Parathyroid adenoma (tissue), 2 donors: ENCODE data around the gene RAB10.
"Not testable (repeated sequence)": the region's sequence is repeated elsewhere in the genome, so short reads cannot be mapped to it uniquely, and the experiment has no call there.

Experiments
- H2AFZ ChIP-seq: fragments of 300-600 bp; sonication (generic); one replicate; pipeline ENCODE4 v1.7.0; 2017; ENCODE audit warnings: antibody characterized with exemption, mild to moderate bottlenecking
- H3K27ac ChIP-seq: fragments of 300-600 bp; sonication (generic); one replicate; pipeline ENCODE4 v1.7.0; 2017
- H3K27me3 ChIP-seq: fragments of 300-600 bp; sonication (generic); one replicate; pipeline ENCODE4 v1.7.0; 2017; ENCODE audit warnings: low read length; ENCODE audit not compliant: control insufficient read depth, insufficient read depth
- H3K36me3 ChIP-seq: fragments of 300-600 bp; sonication (generic); one replicate; pipeline ENCODE4 v1.7.0; 2017; ENCODE audit warnings: low read length; ENCODE audit not compliant: control insufficient read depth, insufficient read depth
- H3K4me1 ChIP-seq: fragments of 300-600 bp; sonication (generic); one replicate; pipeline ENCODE4 v1.7.0; 2017; ENCODE audit warnings: control low read depth
- H3K4me2 ChIP-seq: fragments of 300-600 bp; sonication (generic); one replicate; pipeline ENCODE4 v1.7.0; 2017; ENCODE audit warnings: low read length
- H3K4me3 ChIP-seq: fragments of 300-600 bp; sonication (generic); one replicate; pipeline ENCODE4 v1.7.0; 2017; ENCODE audit warnings: low read depth, low read length
- H3K79me2 ChIP-seq: fragments of 300-600 bp; sonication (generic); one replicate; pipeline ENCODE4 v1.7.0; 2017; ENCODE audit warnings: control low read depth
- H3K9ac ChIP-seq: fragments of 300-600 bp; sonication (generic); one replicate; pipeline ENCODE4 v1.7.0; 2017; ENCODE audit warnings: mild to moderate bottlenecking
- H3K9me3 ChIP-seq: fragments of 300-600 bp; sonication (generic); one replicate; pipeline ENCODE4 v1.7.0; 2017; ENCODE audit warnings: low read length; ENCODE audit not compliant: control insufficient read depth
- CTCF ChIP-seq: fragments of 300-600 bp; sonication (generic); IDR thresholded peaks from one replicate; pipeline ENCODE4 v1.7.0; 2017; ENCODE audit warnings: antibody characterized with exemption, mild to moderate bottlenecking
- donor health status: primary hyperparathyroidism.

RAB10 gene

GRCh38 chr2:26016012-26016705 lies 17.7 kb upstream of the RAB10 start:
- H3K9me3 ChIP-seq, result no peaks in the 10 kb centered on the region
- no peaks in the 10 kb centered on the region for H3K27me3 ChIP-seq
- H3K4me1 ChIP-seq, result peaks cover 41% of the 10 kb centered on the region
- H3K4me2 ChIP-seq, result no peak overlapping the region
- H3K36me3 ChIP-seq, result no peaks in the 10 kb centered on the region
- no peak overlapping the region for H3K9ac ChIP-seq
- H3K27ac ChIP-seq, result no peak overlapping the region
- H3K79me2 ChIP-seq, result no peaks in the 10 kb centered on the region
- TF ChIP-seq CTCF, result no peak
- no peak overlapping the region for H2AFZ ChIP-seq
- H3K4me3 ChIP-seq, result no peak overlapping the region

- H3K27ac ChIP-seq, result not testable (repeated sequence)
Observed at GRCh38 chr2:26016706-26017045, 17.2 kb upstream of the RAB10 start.

GRCh38 chr2:26017464-26018183 lies 16.3 kb upstream of the RAB10 start:
- Histone ChIP-seq H3K36me3 (no peaks in the 10 kb centered on the region), H3K4me1 (peaks cover 30% of the 10 kb centered on the region), H3K27me3 (no peaks in the 10 kb centered on the region), H3K4me2 (no peak overlapping the region), H3K4me3 (no peak overlapping the region), H3K9me3 (no peaks in the 10 kb centered on the region), H2AFZ (peak overlapping the region; percentile 61), H3K9ac (no peak overlapping the region), H3K79me2 (no peaks in the 10 kb centered on the region), H3K27ac (peak overlapping the region; percentile 82)
- no peak for TF ChIP-seq CTCF

More at GRCh38 chr2:26016706-26017045, 17.2 kb upstream of the RAB10 start:
- not testable (repeated sequence) for H3K79me2 ChIP-seq, H3K4me2 ChIP-seq, H2AFZ ChIP-seq, H3K9ac ChIP-seq, H3K4me3 ChIP-seq, H3K27me3 ChIP-seq, H3K36me3 ChIP-seq, H3K9me3 ChIP-seq
- H3K4me1 ChIP-seq, result peaks cover 37% of the 10 kb centered on the region

DNA sequence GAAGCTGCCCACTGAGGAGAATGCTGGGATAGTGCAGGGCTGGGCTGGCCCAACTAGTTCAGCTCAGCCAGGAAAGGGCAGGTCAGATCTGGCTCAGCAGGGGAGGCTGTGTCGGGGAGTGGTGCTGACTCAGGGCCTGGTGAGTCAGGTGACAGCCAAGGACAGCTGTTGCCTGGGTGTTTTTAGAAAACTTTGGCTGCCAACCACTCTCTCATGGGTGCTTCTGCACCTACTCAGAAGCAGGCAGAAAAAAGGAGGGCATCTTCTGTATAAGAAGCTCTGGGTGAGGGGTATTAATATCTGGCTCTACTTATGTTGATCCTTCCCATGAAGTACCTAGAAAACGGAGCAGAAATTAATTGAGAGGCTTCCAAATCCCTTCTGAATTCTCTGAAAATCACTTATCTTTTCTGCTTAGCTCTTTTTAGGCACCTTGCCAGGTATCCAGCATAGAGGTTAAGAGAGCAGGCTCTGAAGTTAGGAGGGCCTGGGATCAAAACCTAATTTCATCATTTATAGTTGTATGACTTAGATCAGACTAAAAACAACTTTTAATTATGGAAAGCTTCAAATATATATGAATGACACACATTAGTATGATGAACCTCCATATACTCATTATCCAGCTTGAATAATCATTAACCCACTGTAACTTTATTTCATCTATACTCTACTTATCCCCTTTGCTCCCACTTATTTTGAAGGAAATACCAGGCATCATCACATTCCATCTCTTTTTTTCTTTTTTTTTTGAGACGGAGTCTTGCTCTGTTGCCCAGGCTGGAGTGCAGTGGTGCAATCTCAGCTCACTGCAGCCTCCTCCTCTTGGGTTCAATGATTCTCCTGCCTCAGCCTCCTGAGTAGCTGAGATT lies 15.5 kb upstream of the RAB10 start:
- Histone ChIP-seq H3K4me3 (peak overlapping the region; percentile 1), H3K4me1 (peaks cover 25% of the 10 kb centered on the region), H3K27ac (peak overlapping the region; percentile 82), H3K27me3 (no peaks in the 10 kb centered on the region), H3K9ac (no peak overlapping the region), H3K36me3 (no peaks in the 10 kb centered on the region), H3K9me3 (no peaks in the 10 kb centered on the region), H2AFZ (peak overlapping the region; percentile 61), H3K79me2 (no peaks in the 10 kb centered on the region), H3K4me2 (peak overlapping the region; percentile 54)
- TF ChIP-seq CTCF, result no peak

GRCh38 chr2:26020231-26020640 lies 13.6 kb upstream of the RAB10 start:
- peak overlapping the region; percentile 82 for H3K27ac ChIP-seq
- H3K79me2 ChIP-seq, result no peaks in the 10 kb centered on the region
- H3K4me1 ChIP-seq, result peaks cover 25% of the 10 kb centered on the region
- peak overlapping the region; percentile 79 for H2AFZ ChIP-seq
- no peak for TF ChIP-seq CTCF
- H3K9ac ChIP-seq, result no peak overlapping the region
- no peaks in the 10 kb centered on the region for H3K36me3 ChIP-seq
- H3K9me3 ChIP-seq, result no peaks in the 10 kb centered on the region
- H3K4me2 ChIP-seq, result peak overlapping the region; percentile 24
- H3K4me3 ChIP-seq, result no peak overlapping the region
- no peaks in the 10 kb centered on the region for H3K27me3 ChIP-seq
